T follicular helper cell (primary cell): ENCODE results near the gene HOXA11.
A peak's percentile ranks its signal among the peaks of the same experiment; 100 is the strongest.

Experiments used
- DNase-seq: peaks from one replicate; pipeline ENCODE4 v3.0.0-alpha.2; 2020; ENCODE audit warnings: low read depth

Gene HOXA11

GRCh38 chr7:27169658-27170425, 15.2 kb downstream of the HOXA11 start:
- no peak for DNase-seq

GRCh38 chr7:27168265-27168947, 16.6 kb downstream of the HOXA11 start:
- no peak for DNase-seq

- no peak for DNase-seq
These were observed 17.1 kb downstream of the HOXA11 start for GRCh38 chr7:27167916-27168264.

- no peak for DNase-seq
These were observed 18.2 kb downstream of the HOXA11 start for GRCh38 chr7:27166531-27167505.

GRCh38 chr7:27165996-27166530, 19.0 kb downstream of the HOXA11 start:
- no peak for DNase-seq

GRCh38 chr7:27165089-27165995, 19.7 kb downstream of the HOXA11 start, which contains the start of gene HOXA9:
Gene HOXA9, minus strand, starts transcription at chr7:27165537. Its CDS starts 80 bp downstream, at chr7:27165457.
- DNase-seq = no peak

GRCh38 chr7:27164367-27165088, 20.5 kb downstream of the HOXA11 start:
- DNase-seq = no peak

- no peak for DNase-seq
These were observed 21.0 kb downstream of the HOXA11 start for GRCh38 chr7:27164045-27164366.

- DNase-seq = no peak
These were observed 21.6 kb downstream of the HOXA11 start for GRCh38 chr7:27163288-27164044.

GRCh38 chr7:27162561-27163287, 22.3 kb downstream of the HOXA11 start:
- no peak for DNase-seq

- DNase-seq = no peak
These were observed 23.1 kb downstream of the HOXA11 start for GRCh38 chr7:27161721-27162560.

GRCh38 chr7:27161214-27161720, 23.8 kb downstream of the HOXA11 start:
- DNase-seq = no peak

GRCh38 chr7:27160546-27161213, 24.4 kb downstream of the HOXA11 start:
- peak; percentile 69 for DNase-seq

- no peak for DNase-seq
These were observed 24.9 kb downstream of the HOXA11 start for GRCh38 chr7:27160145-27160545.

GRCh38 chr7:27159266-27160144, 25.5 kb downstream of the HOXA11 start:
- no peak for DNase-seq
